Measurements from ENCODE around the gene PCDHA2. TPM values are rescaled to one million over a fixed set of nuclear protein-coding genes. Genes with fewer than 3 reads are reported as not detected.

Gene PCDHA2
- total RNA-seq, 1 experiment from 2014 or later, result 0.20 TPM

DNA sequence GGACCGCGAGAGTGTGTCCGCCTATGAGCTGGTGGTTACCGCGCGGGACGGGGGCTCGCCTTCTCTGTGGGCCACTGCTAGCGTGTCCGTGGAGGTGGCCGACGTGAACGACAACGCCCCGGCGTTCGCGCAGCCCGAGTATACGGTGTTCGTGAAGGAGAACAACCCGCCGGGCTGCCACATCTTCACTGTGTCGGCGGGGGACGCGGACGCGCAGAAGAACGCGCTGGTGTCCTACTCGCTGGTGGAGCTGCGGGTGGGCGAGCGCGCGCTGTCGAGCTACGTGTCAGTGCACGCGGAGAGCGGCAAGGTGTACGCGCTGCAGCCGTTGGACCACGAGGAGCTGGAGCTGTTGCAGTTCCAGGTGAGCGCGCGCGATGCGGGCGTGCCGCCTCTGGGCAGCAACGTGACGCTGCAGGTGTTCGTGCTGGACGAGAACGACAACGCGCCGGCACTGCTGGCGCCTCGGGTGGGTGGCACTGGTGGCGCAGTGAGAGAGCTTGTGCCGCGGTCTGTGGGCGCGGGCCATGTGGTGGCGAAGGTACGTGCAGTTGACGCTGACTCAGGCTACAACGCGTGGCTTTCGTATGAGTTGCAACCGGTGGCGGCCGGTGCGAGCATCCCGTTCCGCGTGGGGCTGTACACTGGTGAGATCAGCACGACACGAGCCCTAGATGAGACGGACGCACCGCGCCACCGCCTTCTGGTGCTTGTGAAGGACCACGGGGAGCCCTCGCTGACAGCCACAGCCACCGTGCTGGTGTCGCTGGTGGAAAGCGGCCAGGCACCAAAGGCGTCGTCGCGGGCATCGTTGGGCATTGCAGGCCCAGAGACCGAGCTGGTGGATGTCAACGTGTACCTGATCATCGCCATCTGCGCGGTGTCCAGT is 41.2 kb downstream of the PCDHA2 start:
- no peak overlapping the region for H4K5ac ChIP-seq (ENCODE audit: insufficient read length, low read depth, low read length)
- Mint-ChIP-seq H3K27ac (no peak overlapping the region), H3K36me3 (ENCODE audit: insufficient read depth in 1 of 3, low read depth in 3 of 3) (peaks cover 14 to 31% (median 15%) of the 10 kb centered on the region in 3 experiments), H3K9me3 (peaks cover 20 to 23% of the 10 kb centered on the region in 2 experiments), H3K4me3 (no peak overlapping the region), H3K4me1 (peaks cover 0 to 4% of the 10 kb centered on the region in 2 experiments; a peak in 1 of 4 replicates), H3K27me3 (ENCODE audit: low read depth) (no peaks in the 10 kb centered on the region)
- no peak overlapping the region for H3T11ph ChIP-seq (ENCODE audit: low read length)
- no peak overlapping the region for H3K9ac ChIP-seq (ENCODE audit: extremely low read depth, insufficient read length, low read length)
- no peak overlapping the region for H2AFZ ChIP-seq (ENCODE audit: low read length)
- H3K79me2 ChIP-seq (ENCODE audit: insufficient read depth, low read length), result no peaks in the 10 kb centered on the region
- H3K14ac ChIP-seq (ENCODE audit: insufficient read depth, low read length), result no peak overlapping the region
- H2AK5ac ChIP-seq (ENCODE audit: insufficient read length, low read length), result no peak overlapping the region
- H4K8ac ChIP-seq (replicated peaks; ENCODE audit: insufficient read length, low read depth, low read length), result no peak overlapping the region
- TF ChIP-seq, protein P1, sequence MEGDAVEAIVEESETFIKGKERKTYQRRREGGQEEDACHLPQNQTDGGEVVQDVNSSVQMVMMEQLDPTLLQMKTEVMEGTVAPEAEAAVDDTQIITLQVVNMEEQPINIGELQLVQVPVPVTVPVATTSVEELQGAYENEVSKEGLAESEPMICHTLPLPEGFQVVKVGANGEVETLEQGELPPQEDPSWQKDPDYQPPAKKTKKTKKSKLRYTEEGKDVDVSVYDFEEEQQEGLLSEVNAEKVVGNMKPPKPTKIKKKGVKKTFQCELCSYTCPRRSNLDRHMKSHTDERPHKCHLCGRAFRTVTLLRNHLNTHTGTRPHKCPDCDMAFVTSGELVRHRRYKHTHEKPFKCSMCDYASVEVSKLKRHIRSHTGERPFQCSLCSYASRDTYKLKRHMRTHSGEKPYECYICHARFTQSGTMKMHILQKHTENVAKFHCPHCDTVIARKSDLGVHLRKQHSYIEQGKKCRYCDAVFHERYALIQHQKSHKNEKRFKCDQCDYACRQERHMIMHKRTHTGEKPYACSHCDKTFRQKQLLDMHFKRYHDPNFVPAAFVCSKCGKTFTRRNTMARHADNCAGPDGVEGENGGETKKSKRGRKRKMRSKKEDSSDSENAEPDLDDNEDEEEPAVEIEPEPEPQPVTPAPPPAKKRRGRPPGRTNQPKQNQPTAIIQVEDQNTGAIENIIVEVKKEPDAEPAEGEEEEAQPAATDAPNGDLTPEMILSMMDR (conservative IDR thresholded peaks at IDR 0.05), result no peak
- H2BK120ac ChIP-seq (ENCODE audit: low read depth, low read length, poor library complexity, severe bottlenecking), result no peak overlapping the region
- no peak overlapping the region for H3K4ac ChIP-seq (ENCODE audit: low read depth, low read length)
- H3K4me2 ChIP-seq (ENCODE audit: insufficient read depth, insufficient read length, low read length), result no peak overlapping the region
- no peaks in the 10 kb centered on the region for H4K20me1 ChIP-seq (ENCODE audit: control insufficient read depth, insufficient read depth, insufficient read length)
- no peaks in the 10 kb centered on the region for H3K79me1 ChIP-seq (ENCODE audit: insufficient read depth, low read depth, low read length, poor library complexity, severe bottlenecking)
- no peak overlapping the region for H3K56ac ChIP-seq (ENCODE audit: insufficient read length, low read depth, low read length)
- H4K91ac ChIP-seq (ENCODE audit: insufficient read length, low read depth, low read length), result no peak overlapping the region
- DNase-seq, result no peak
- no CpG with 5 or more reads among the region's 103 CpGs for WGBS (ENCODE audit: extremely low coverage, insufficient read length, low lambda C conversion rate)
- H3K18ac ChIP-seq (ENCODE audit: insufficient read length, low read depth, low read length), result no peak overlapping the region
- H3K23ac ChIP-seq (ENCODE audit: insufficient read length, low read depth, low read length), result no peak overlapping the region
- H2BK15ac ChIP-seq (ENCODE audit: low read depth, low read length), result no peak overlapping the region
- H2BK20ac ChIP-seq (ENCODE audit: low read depth, low read length, poor library complexity, severe bottlenecking), result no peak overlapping the region
- H3K9me3 ChIP-seq (ENCODE audit: control insufficient read depth, low read depth, low read length), result no peaks in the 10 kb centered on the region
- no peak overlapping the region for H3K27ac ChIP-seq (ENCODE audit: insufficient read length, low read depth, low read length)
- H3K23me2 ChIP-seq (ENCODE audit: insufficient read length, low read depth, low read length, poor library complexity, severe bottlenecking), result no peaks in the 10 kb centered on the region
- H2BK12ac ChIP-seq (ENCODE audit: insufficient read length, low read depth, low read length), result no peak overlapping the region
- no peaks in the 10 kb centered on the region for H3K27me3 ChIP-seq (ENCODE audit: insufficient read depth, low read length)
- no peaks in the 10 kb centered on the region for H3K4me1 ChIP-seq (ENCODE audit: insufficient read depth, low read length)
- H2BK5ac ChIP-seq (ENCODE audit: insufficient read length, low read length), result no peak overlapping the region
